Endothelial cell of umbilical vein (primary cell): ENCODE results near the gene NPDC1. TPM values are rescaled to one million over a fixed set of nuclear protein-coding genes. Genes with fewer than 3 reads are reported as not detected.

Experiments used
- BruUV-seq: library from RNA; stranded (reverse); fragments of 400-500 nt; replicated peaks from 2 replicates; lab custom pipeline; 2021; lab: Mats Ljungman, UMichigan
- CTCF ChIA-PET: fragments of 300-600, 350-600 bp; sonication (Branson Sonifier 250); formaldehyde crosslinking; loops from one replicate; lab custom pipeline; 2021; ENCODE audit warnings: antibody characterized with exemption, inconsistent platforms; lab: Charles Lee
- POLR2A ChIA-PET: fragments of 300-600, 350-600 bp; sonication (Branson Sonifier 250); formaldehyde crosslinking; loops from one replicate; lab custom pipeline; 2021; ENCODE audit warnings: antibody characterized with exemption, inconsistent platforms; lab: Charles Lee
- DNase-seq: peaks from one replicate; pipeline ENCODE4 v3.0.0-alpha.2; 2011; ENCODE audit warnings: low read depth, low spot score
- FAIRE-seq: peaks from 2 replicates; lab custom pipeline; 2011; peaks lifted over from hg19 to GRCh38; lab: Jason Lieb, UNC
- H2AFZ ChIP-seq: 2 replicates; pipeline ENCODE4 v1.6.0; 2012; ENCODE audit warnings: low read depth, low read length, control low read depth, inconsistent platforms
- H3K27ac ChIP-seq: 2 replicates; pipeline ENCODE4 v1.5.1; 2011; ENCODE audit warnings: low read depth, mild to moderate bottlenecking, control low read depth, low read length, moderate library complexity; ENCODE audit not compliant: insufficient read depth
- H3K27me3 ChIP-seq, 2 experiments: 2 replicates each; pipeline versions ENCODE4 v1.6.0 to v1.6.1; 2011; ENCODE audit warnings: low read length in 2 of 2, mixed read lengths in 1 of 2; ENCODE audit not compliant: control insufficient read depth in 2 of 2, insufficient read depth in 2 of 2
- H3K36me3 ChIP-seq, 2 experiments: 2 replicates in 1 of 2; 3 replicates in 1 of 2; pipeline ENCODE4 v1.5.1; 2011; ENCODE audit warnings: low read length in 2 of 2, mild to moderate bottlenecking in 1 of 2, moderate library complexity in 1 of 2; ENCODE audit not compliant: control insufficient read depth in 2 of 2, insufficient read depth in 2 of 2; ENCODE audit errors: extremely low read depth in 1 of 2
- H3K4me1 ChIP-seq: 3 replicates; pipeline ENCODE4 v1.5.1; 2011; ENCODE audit warnings: mild to moderate bottlenecking, low read length; ENCODE audit not compliant: control insufficient read depth, insufficient read depth; ENCODE audit errors: extremely low read depth
- H3K4me2 ChIP-seq: 2 replicates; pipeline ENCODE4 v1.6.1; 2011; ENCODE audit warnings: low read length, control low read depth, mixed read lengths; ENCODE audit not compliant: insufficient read depth
- H3K4me3 ChIP-seq, 3 experiments: fragments of 200-600 bp in 1 of 3; sonication (generic), shearing (Covaris generic) in 1 of 3; replicated peaks in 1 of 3; 2 replicates each; pipeline ENCODE4 v1.5.1; 2011 to 2016; ENCODE audit warnings: control low read depth in 3 of 3, low read length in 3 of 3, mild to moderate bottlenecking in 2 of 3, inconsistent platforms in 1 of 3, low read depth in 1 of 3, moderate library complexity in 1 of 3; ENCODE audit not compliant: insufficient read depth in 1 of 3
- H3K79me2 ChIP-seq: 2 replicates; pipeline ENCODE4 v1.6.0; 2012; ENCODE audit warnings: low read length, inconsistent platforms; ENCODE audit not compliant: control insufficient read depth, insufficient read depth
- H3K9ac ChIP-seq: replicated peaks from 2 replicates; pipeline ENCODE3; 2011; ENCODE audit warnings: low read length, control low read depth; ENCODE audit not compliant: insufficient read depth; ENCODE audit errors: extremely low read depth
- H3K9me1 ChIP-seq: replicated peaks from 3 replicates; pipeline ENCODE4 v1.6.0; 2011; ENCODE audit warnings: mild to moderate bottlenecking, low read length; ENCODE audit not compliant: control insufficient read depth, insufficient read depth; ENCODE audit errors: extremely low read depth
- H3K9me3 ChIP-seq: replicated peaks from 2 replicates; pipeline ENCODE4 v1.5.1; 2012; ENCODE audit warnings: low read length, inconsistent platforms; ENCODE audit not compliant: control insufficient read depth, insufficient read depth
- H4K20me1 ChIP-seq: replicated peaks from 2 replicates; pipeline ENCODE3; 2011; ENCODE audit warnings: mild to moderate bottlenecking, low read length; ENCODE audit not compliant: control insufficient read depth, insufficient read depth; ENCODE audit errors: extremely low read depth
- EZH2 ChIP-seq: IDR thresholded peaks from 2 replicates; pipeline ENCODE4 v1.6.1; 2012; ENCODE audit warnings: borderline replicate concordance, low read depth, mild to moderate bottlenecking, moderate library complexity, low read length, inconsistent platforms; ENCODE audit not compliant: severe bottlenecking
- FOS ChIP-seq: IDR thresholded peaks from 2 replicates; pipeline ENCODE4 v1.6.1; 2011; ENCODE audit warnings: mild to moderate bottlenecking, low read length, moderate library complexity, borderline replicate concordance; ENCODE audit not compliant: insufficient read depth
- GATA2 ChIP-seq: IDR thresholded peaks from 2 replicates; pipeline ENCODE4 v1.7.0; 2011; ENCODE audit warnings: low read depth, mild to moderate bottlenecking, moderate library complexity, mixed read lengths, low read length; ENCODE audit not compliant: insufficient read length, insufficient read depth
- JUN ChIP-seq: IDR thresholded peaks from 2 replicates; pipeline ENCODE4 v1.6.1; 2011; ENCODE audit warnings: borderline replicate concordance, low read depth; ENCODE audit not compliant: insufficient read length, insufficient read depth
- MAX ChIP-seq: IDR thresholded peaks from 2 replicates; pipeline ENCODE4 v1.6.1; 2011; ENCODE audit not compliant: insufficient read depth, insufficient read length
- MYC ChIP-seq: IDR thresholded peaks from one replicate; pipeline ENCODE4 v1.6.1; 2011; ENCODE audit warnings: mild to moderate bottlenecking, low read depth, low read length
- POLR2A ChIP-seq: IDR thresholded peaks from 2 replicates; pipeline ENCODE4 v1.6.1; 2012; ENCODE audit warnings: low read depth, mild to moderate bottlenecking, control low read depth, low read length
- POLR2AphosphoS5 ChIP-seq: IDR thresholded peaks from 2 replicates; pipeline ENCODE4 v1.6.1; 2012; ENCODE audit warnings: low read depth, mild to moderate bottlenecking, control low read depth, low read length, moderate library complexity; ENCODE audit not compliant: insufficient read depth
- dilution Hi-C: fragments of 300-500 bp; cut with MboI; formaldehyde crosslinking; loops from one replicate; pipeline ENCODE4 v1.15.0; 2019; ENCODE audit warnings: low sequenced_read_pairs; ENCODE audit not compliant: extremely low pct_ligation_motif_present
- intact Hi-C: fragments of 100-400 bp; cut with micrococcal nuclease; formaldehyde crosslinking; loops from one replicate; pipeline ENCODE4 v1.10.0; 2022
- polyA plus RNA-seq, 4 experiments: library from polyadenylated mRNA; depleted of rRNA in 3 of 4; stranded (reverse) in 3 of 4; unstranded in 1 of 4; fragments of >200 nt; gene quantifications; 2 replicates each; pipeline versions ENCODE4 v1.2.1 to v1.2.3, GENCODE V29; 2011 to 2012; ENCODE audit warnings: missing spikeins in 1 of 4
- total RNA-seq: library from RNA; stranded (reverse); gene quantifications from 2 replicates; pipeline ENCODE4 v1.2.3, GENCODE V29; 2021
- TF ChIP-seq, protein P1 (sequence below), 2 donors: IDR thresholded peaks; 1 replicate in 1 of 2; 2 replicates in 1 of 2; pipeline ENCODE4 v1.5.1; 2011; ENCODE audit warnings: low read length in 2 of 2, mild to moderate bottlenecking in 2 of 2, moderate library complexity in 2 of 2, control low read depth in 1 of 2, inconsistent platforms in 1 of 2, low read depth in 1 of 2; ENCODE audit not compliant: insufficient read depth in 1 of 2; ENCODE audit errors: extremely low read depth in 1 of 2

Gene NPDC1
- total and polyA plus RNA-seq, 2 donors (not counting 3 experiments of a cell fraction or from before 2014, with no cell fraction given): 115 to 181 TPM

- no TSS peak for BruUV-seq
- Histone ChIP-seq H3K4me1 (peaks cover 5% of the 10 kb centered on the region), H3K9me1 (no peaks in the 10 kb centered on the region), H3K9ac (no peak overlapping the region), H3K36me3 (no peaks in the 10 kb centered on the region), H3K79me2 (peaks cover 9% of the 10 kb centered on the region), H3K27me3 (no peaks in the 10 kb centered on the region), H2AFZ (no peak overlapping the region), H4K20me1 (no peaks in the 10 kb centered on the region), H3K27ac (no peak overlapping the region), H3K4me2 (no peak overlapping the region), H3K4me3 (no peak overlapping the region), H3K9me3 (no peaks in the 10 kb centered on the region)
- DNase-seq (no peak), FAIRE-seq (no peak)
- TF ChIP-seq GATA2 (no peak), FOS (no peak), JUN (no peak), POLR2AphosphoS5 (no peak), MYC (no peak), POLR2A (no peak), MAX (no peak), EZH2 (no peak)
- TF ChIP-seq, protein P1, sequence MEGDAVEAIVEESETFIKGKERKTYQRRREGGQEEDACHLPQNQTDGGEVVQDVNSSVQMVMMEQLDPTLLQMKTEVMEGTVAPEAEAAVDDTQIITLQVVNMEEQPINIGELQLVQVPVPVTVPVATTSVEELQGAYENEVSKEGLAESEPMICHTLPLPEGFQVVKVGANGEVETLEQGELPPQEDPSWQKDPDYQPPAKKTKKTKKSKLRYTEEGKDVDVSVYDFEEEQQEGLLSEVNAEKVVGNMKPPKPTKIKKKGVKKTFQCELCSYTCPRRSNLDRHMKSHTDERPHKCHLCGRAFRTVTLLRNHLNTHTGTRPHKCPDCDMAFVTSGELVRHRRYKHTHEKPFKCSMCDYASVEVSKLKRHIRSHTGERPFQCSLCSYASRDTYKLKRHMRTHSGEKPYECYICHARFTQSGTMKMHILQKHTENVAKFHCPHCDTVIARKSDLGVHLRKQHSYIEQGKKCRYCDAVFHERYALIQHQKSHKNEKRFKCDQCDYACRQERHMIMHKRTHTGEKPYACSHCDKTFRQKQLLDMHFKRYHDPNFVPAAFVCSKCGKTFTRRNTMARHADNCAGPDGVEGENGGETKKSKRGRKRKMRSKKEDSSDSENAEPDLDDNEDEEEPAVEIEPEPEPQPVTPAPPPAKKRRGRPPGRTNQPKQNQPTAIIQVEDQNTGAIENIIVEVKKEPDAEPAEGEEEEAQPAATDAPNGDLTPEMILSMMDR (IDR thresholded peaks at IDR 0.05; ENCODE audit: extremely low read depth in 1 of 2, insufficient read depth in 1 of 2, low read depth in 1 of 2, low read length in 2 of 2): no peak
- ChIA-PET CTCF (interaction anchor here (0.8 to 8.0 kb wide), 4 partner anchors 17 to 171 kb away, joined by 3 to 152 read pairs (median 22); partner anchors contain the start of gene NPDC1), POLR2A (no interaction called here)
- dilution Hi-C loops (no loop called here), intact Hi-C loops (no loop called here)
Observed at GRCh38 chr9:137065336-137065967, 19.5 kb upstream of the NPDC1 start.
